H1 (cell line): Measurements from ENCODE around the gene QRICH2. TPM values are rescaled to one million over a fixed set of nuclear protein-coding genes. Genes with fewer than 3 reads are reported as not detected.

ENCODE experiments used
- ATF3 ChIP-seq: IDR thresholded peaks from 2 replicates; pipeline ENCODE4 v1.6.1; 2011; ENCODE audit warnings: low read depth, mild to moderate bottlenecking, low read length; ENCODE audit not compliant: insufficient read depth
- CBX8 ChIP-seq: fragments of 300-800, 300-1000 bp; sonication (generic); IDR thresholded peaks from 2 replicates; pipeline ENCODE4 v1.7.1; 2016; ENCODE audit warnings: low read depth, low read length, borderline replicate concordance
- CHD2 ChIP-seq: IDR thresholded peaks from 2 replicates; pipeline ENCODE4 v1.6.1; 2012; ENCODE audit warnings: low read length, improper control_type of control experiment
- FOSL1 ChIP-seq: IDR thresholded peaks from 2 replicates; pipeline ENCODE4 v1.6.1; 2011; ENCODE audit warnings: mild to moderate bottlenecking, low read depth, low read length, moderate library complexity; ENCODE audit not compliant: insufficient read depth
- polyA plus RNA-seq, 7 experiments: library from polyadenylated mRNA; depleted of rRNA in 3 of 7; stranded (reverse) in 5 of 7; unstranded in 2 of 7; fragments of >200 nt in 5 of 7; fragments of 200-250 nt in 2 of 7; gene quantifications; 1 replicate in 5 of 7; 2 replicates in 1 of 7; 4 replicates in 1 of 7; pipeline versions ENCODE4 v1.2.1 to v1.2.3, GENCODE V29; 2011 to 2013; ENCODE audit warnings: missing spikeins in 2 of 7, mixed read lengths in 2 of 7
- total RNA-seq: library from RNA; stranded (reverse); fragmentation: NEBNext Ultra II Directional; extraction: Animal tissue kit (Norgen Biotek cat#: 25700); gene quantifications from 2 replicates; pipeline ENCODE4 v1.2.1, GENCODE V29; 2021

Gene QRICH2
- total and polyA plus RNA-seq, 2 of the 8 experiments (the other 6 are each of a cell fraction or from before 2014, with no cell fraction given), result 2.8 to 3.8 TPM

GRCh38 chr17:76236603-76237002, 71.5 kb downstream of the QRICH2 start (continued):
- no peak for TF ChIP-seq ATF3
- no peak for TF ChIP-seq CBX8
- TF ChIP-seq FOSL1, result no peak
- TF ChIP-seq CHD2, result no peak
